Kidney capillary endothelial cell (primary cell): ENCODE results near the gene DCAF8.

ENCODE experiments used
- DNase-seq: peaks from one replicate; pipeline ENCODE4 v3.0.0-alpha.2; 2018; ENCODE audit warnings: low spot score

Gene DCAF8

GRCh38 chr1:160204526-160205241 lies 57.7 kb downstream of the DCAF8 start:
- no peak for DNase-seq

GRCh38 chr1:160200786-160201185 lies 61.6 kb downstream of the DCAF8 start:
- DNase-seq, result no peak

- no peak for DNase-seq
These were observed 65.1 kb downstream of the DCAF8 start for GRCh38 chr1:160197231-160197630.

GRCh38 chr1:160196143-160196542 lies 66.2 kb downstream of the DCAF8 start:
- DNase-seq, result no peak

GRCh38 chr1:160194737-160195059 lies 67.7 kb downstream of the DCAF8 start:
- DNase-seq, result no peak

GRCh38 chr1:160193832-160194736 lies 68.3 kb downstream of the DCAF8 start:
- DNase-seq, result no peak

GRCh38 chr1:160193091-160193819 lies 69.1 kb downstream of the DCAF8 start:
- peak; percentile 86 for DNase-seq

GRCh38 chr1:160192234-160192633 lies 70.1 kb downstream of the DCAF8 start:
- no peak for DNase-seq

- DNase-seq, result no peak
These were observed 70.6 kb downstream of the DCAF8 start for GRCh38 chr1:160191756-160192155.

GRCh38 chr1:160189649-160190625 lies 72.4 kb downstream of the DCAF8 start, which contains the start of gene CASQ1:
Gene CASQ1 (plus strand): TSS chr1:160190575. CDS start chr1:160190752, 177 bp downstream.
- DNase-seq, result no peak

- DNase-seq, result no peak
These were observed 74.0 kb downstream of the DCAF8 start for GRCh38 chr1:160188341-160188740.

GRCh38 chr1:160187407-160187806 lies 74.9 kb downstream of the DCAF8 start:
- DNase-seq, result no peak

GRCh38 chr1:160186729-160187128 lies 75.6 kb downstream of the DCAF8 start:
- DNase-seq, result no peak

- no peak for DNase-seq
These were observed 76.1 kb downstream of the DCAF8 start for GRCh38 chr1:160186246-160186645.

GRCh38 chr1:160179336-160179735 lies 83.0 kb downstream of the DCAF8 start:
- DNase-seq, result no peak

- DNase-seq, result no peak
These were observed 83.6 kb downstream of the DCAF8 start for GRCh38 chr1:160178731-160179130.

- no peak for DNase-seq
These were observed 84.7 kb downstream of the DCAF8 start for GRCh38 chr1:160177667-160178066.

- DNase-seq, result no peak
These were observed 85.1 kb downstream of the DCAF8 start for GRCh38 chr1:160177231-160177630.

- no peak for DNase-seq
These were observed 90.4 kb downstream of the DCAF8 start for GRCh38 chr1:160171980-160172379.

- DNase-seq, result no peak
These were observed 91.0 kb downstream of the DCAF8 start for GRCh38 chr1:160171354-160171753.
